Natural killer cell (primary cell): ENCODE results near the gene NLGN4X. TPM values are rescaled to one million over a fixed set of nuclear protein-coding genes. Genes with fewer than 3 reads are reported as not detected.

Experiments used
- ATAC-seq, 3 donors: fragments of 150-1000 bp in 2 of 3; fragments of 200-7000 bp in 1 of 3; cut with Tn5 transposase; 1 replicate in 1 of 3; 2 replicates in 2 of 3; pipeline ENCODE4 v1.10.0; 2021; ENCODE audit warnings: mild to moderate bottlenecking in 2 of 3, moderate library complexity in 2 of 3
- DNase-seq, 2 donors: peaks; one replicate each; pipeline versions ENCODE4 v3.0.0 to v3.0.0-alpha.2; 2013 to 2021; ENCODE audit warnings: mixed read lengths in 1 of 2
- H3K27ac ChIP-seq: one replicate; pipeline ENCODE4 v1.5.1; 2013; ENCODE audit warnings: mild to moderate bottlenecking, low read length
- H3K27me3 ChIP-seq: one replicate; pipeline ENCODE4 v1.6.1; 2013; ENCODE audit warnings: low read length; ENCODE audit not compliant: control insufficient read depth, insufficient read depth
- H3K36me3 ChIP-seq: one replicate; pipeline ENCODE4 v1.6.1; 2013; ENCODE audit warnings: low read length; ENCODE audit not compliant: control insufficient read depth, insufficient read depth
- H3K4me1 ChIP-seq: one replicate; pipeline ENCODE4 v1.6.1; 2013; ENCODE audit warnings: low read length; ENCODE audit not compliant: control insufficient read depth, insufficient read depth
- H3K4me3 ChIP-seq: one replicate; pipeline ENCODE4 v1.5.1; 2013; ENCODE audit warnings: low read length
- H3K9me3 ChIP-seq: one replicate; pipeline ENCODE4 v1.6.1; 2013; ENCODE audit warnings: low read length; ENCODE audit not compliant: control insufficient read depth, insufficient read depth
- H3K27ac Mint-ChIP-seq, 2 donors: one replicate each; pipeline ENCODE4 v1.8.0; 2022; ENCODE audit warnings: mild to moderate bottlenecking in 2 of 2, mixed read lengths in 2 of 2, moderate library complexity in 1 of 2
- H3K27me3 Mint-ChIP-seq, 2 donors: one replicate each; pipeline ENCODE4 v1.8.0; 2022; ENCODE audit warnings: low read depth in 2 of 2, mixed read lengths in 2 of 2
- H3K36me3 Mint-ChIP-seq: one replicate; pipeline ENCODE4 v1.8.0; 2022; ENCODE audit warnings: mixed read lengths
- H3K4me1 Mint-ChIP-seq, 2 donors: one replicate each; pipeline ENCODE4 v1.8.0; 2022; ENCODE audit warnings: mixed read lengths in 2 of 2
- H3K4me3 Mint-ChIP-seq: one replicate; pipeline ENCODE4 v1.8.0; 2022; ENCODE audit warnings: mild to moderate bottlenecking, moderate library complexity, mixed read lengths
- H3K9me3 Mint-ChIP-seq, 2 donors: one replicate each; pipeline ENCODE4 v1.8.0; 2022; ENCODE audit warnings: mixed read lengths in 2 of 2
- CTCF ChIP-seq: fragments of 200-600 bp; IDR thresholded peaks from one replicate; pipeline ENCODE4 v1.8.0; 2022; ENCODE audit warnings: antibody characterized with exemption
- WGBS: methylation state at CpG from one replicate; pipeline ENCODE4 v1.1.7; 2013; ENCODE audit warnings: missing lambda C conversion rate; ENCODE audit not compliant: insufficient coverage; 5-methylcytosine and 5-hydroxymethylcytosine counted together
- intact Hi-C: fragments of 100-400 bp; cut with micrococcal nuclease; formaldehyde crosslinking; loops from one replicate; pipeline ENCODE4 v1.14.2; 2022
- total RNA-seq, 4 donors: library from RNA; stranded (reverse); fragments of 120-200 nt in 1 of 4; gene quantifications; one replicate each; pipeline versions ENCODE4 v1.2.3 to v1.2.4, GENCODE V29; 2013 to 2022

Gene NLGN4X
- total RNA-seq, 3 donors from 2014 or later (not counting 1 experiment from before 2014, with no cell fraction given) = not detected

DNA sequence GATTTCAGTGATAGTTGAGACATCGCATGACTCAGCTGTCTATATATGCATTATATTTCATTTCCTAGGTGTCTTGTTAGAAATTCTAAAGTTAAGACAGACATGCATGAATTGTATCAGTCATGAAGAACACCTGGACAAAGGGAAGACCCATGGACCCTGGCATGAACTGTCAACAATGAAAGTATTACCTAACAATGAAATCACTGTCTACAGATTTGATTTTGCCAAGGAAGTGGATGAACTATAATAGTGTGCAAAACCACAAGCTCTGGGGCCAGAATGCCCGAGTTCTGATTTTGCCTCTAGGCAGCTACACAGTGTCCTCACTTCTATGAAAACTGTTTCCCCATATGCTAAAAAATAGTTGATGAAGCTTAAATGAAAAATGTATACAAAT, 386.1 kb downstream of the NLGN4X start:
- ATAC-seq (no peak), DNase-seq (no peak)
- Mint-ChIP-seq H3K9me3 (peaks cover 0 to 7% of the 10 kb centered on the region in 2 donors), H3K36me3 (no peaks in the 10 kb centered on the region), H3K4me3 (no peak overlapping the region), H3K27ac (no peak overlapping the region), H3K4me1 (no peaks in the 10 kb centered on the region), H3K27me3 (no peaks in the 10 kb centered on the region)
- WGBS = no CpG with 5 or more reads among the region's 2 CpGs
- Histone ChIP-seq H3K27ac (no peak overlapping the region), H3K36me3 (no peaks in the 10 kb centered on the region), H3K9me3 (no peaks in the 10 kb centered on the region), H3K4me1 (no peaks in the 10 kb centered on the region), H3K27me3 (no peaks in the 10 kb centered on the region), H3K4me3 (no peak overlapping the region)
- TF ChIP-seq CTCF = no peak
- intact Hi-C loops = no loop called here
